NCI-H2081 treated with DMSO at 0.1 percent for 48 hours (cell line): ENCODE results near the gene APOL2.
"Not testable (repeated sequence)": the region's sequence is repeated elsewhere in the genome, so short reads cannot be mapped to it uniquely, and the experiment has no call there.

Experiments
- DNase-seq: peaks from one replicate; lab custom pipeline; 2025; lab: John Stamatoyannopoulos, UW

Gene APOL2

GRCh38 chr22:36196254-36197064 lies 42.9 kb downstream of the APOL2 start:
- DNase-seq: no peak

- no peak for DNase-seq
Measured at GRCh38 chr22:36194971-36195370, 44.4 kb downstream of the APOL2 start.

GRCh38 chr22:36194385-36194784 lies 44.9 kb downstream of the APOL2 start:
- DNase-seq: no peak

GRCh38 chr22:36193577-36193976 lies 45.8 kb downstream of the APOL2 start:
- DNase-seq: no peak

GRCh38 chr22:36193171-36193570 lies 46.2 kb downstream of the APOL2 start:
- DNase-seq: no peak

GRCh38 chr22:36192542-36192941 lies 46.8 kb downstream of the APOL2 start:
- DNase-seq: no peak

GRCh38 chr22:36191106-36191836 lies 48.1 kb downstream of the APOL2 start:
- no peak for DNase-seq

- DNase-seq: not testable (repeated sequence)
Measured at GRCh38 chr22:36187862-36188261, 51.5 kb downstream of the APOL2 start.

GRCh38 chr22:36185828-36186624 lies 53.3 kb downstream of the APOL2 start:
- DNase-seq: no peak

- DNase-seq: no peak
Measured at GRCh38 chr22:36184433-36185025, 54.8 kb downstream of the APOL2 start.

- DNase-seq: no peak
Measured at GRCh38 chr22:36183446-36183845, 55.9 kb downstream of the APOL2 start.

GRCh38 chr22:36182857-36183256 lies 56.5 kb downstream of the APOL2 start:
- DNase-seq: no peak

GRCh38 chr22:36182056-36182455 lies 57.3 kb downstream of the APOL2 start:
- DNase-seq: no peak

GRCh38 chr22:36180928-36181327 lies 58.4 kb downstream of the APOL2 start:
- DNase-seq: no peak

GRCh38 chr22:36180038-36180880 lies 59.1 kb downstream of the APOL2 start:
- no peak for DNase-seq

GRCh38 chr22:36177160-36177559 lies 62.2 kb downstream of the APOL2 start:
- DNase-seq: no peak
